HepG2 (cell line): ENCODE results near the gene TOR1A. TPM values are rescaled to one million over a fixed set of nuclear protein-coding genes. Genes with fewer than 3 reads are reported as not detected.

Experiments
- ATAC-seq: fragments of 200-7000 bp; cut with Tn5 transposase; 3 replicates; pipeline ENCODE4 v1.9.1; 2020; ENCODE audit warnings: mild to moderate bottlenecking, moderate library complexity
- BruUV-seq: library from RNA; stranded (reverse); fragments of 400-500 nt; replicated peaks from 2 replicates; lab custom pipeline; 2021; lab: Mats Ljungman, UMichigan
- CTCF ChIA-PET: fragments of 300-600 bp; formaldehyde crosslinking; extraction: SDS; loops from one replicate; lab custom pipeline; 2021; ENCODE audit warnings: low total read pairs, inconsistent platforms, low intra/inter-chr PET ratio; lab: Yijun Ruan, JAX
- POLR2A ChIA-PET: fragments of 350-600 bp; sonication (Branson Sonifier 250); formaldehyde crosslinking; loops from one replicate; lab custom pipeline; 2020; ENCODE audit warnings: antibody characterized with exemption, inconsistent platforms; lab: Yijun Ruan, JAX
- DNase-seq: peaks from one replicate; pipeline ENCODE4 v3.0.0-alpha.2; 2015; ENCODE audit warnings: low spot score
- FAIRE-seq: peaks from 3 replicates; lab custom pipeline; 2011; peaks lifted over from hg19 to GRCh38; lab: Jason Lieb, UNC
- H2AFZ ChIP-seq: one replicate; pipeline ENCODE4 v1.6.1; 2011; ENCODE audit warnings: low read length, inconsistent platforms
- H3K27ac ChIP-seq: fragments of 300-600 bp; 3 replicates; pipeline ENCODE4 v1.8.0; 2011; ENCODE audit warnings: mixed run types, mild to moderate bottlenecking, mixed read lengths, low read length, inconsistent platforms; ENCODE audit not compliant: insufficient read depth; ENCODE audit errors: extremely low read length
- H3K27me3 ChIP-seq, 2 experiments: fragments of 200-600 bp in 1 of 2; 2 replicates in 1 of 2; 3 replicates in 1 of 2; pipeline versions ENCODE4 v1.6.0 to v1.8.0; 2011; ENCODE audit warnings: low read length in 2 of 2, mild to moderate bottlenecking in 2 of 2, moderate library complexity in 2 of 2, inconsistent platforms in 1 of 2; ENCODE audit not compliant: insufficient read depth in 2 of 2, control insufficient read depth in 1 of 2
- H3K36me3 ChIP-seq, 2 experiments: fragments of 200-600 bp in 1 of 2; replicated peaks in 1 of 2; 2 replicates in 1 of 2; 3 replicates in 1 of 2; pipeline versions ENCODE4 v1.5.1 to v1.8.0; 2011; ENCODE audit warnings: low read length in 2 of 2, inconsistent platforms in 1 of 2; ENCODE audit not compliant: insufficient read depth in 2 of 2, control insufficient read depth in 1 of 2
- H3K4me1 ChIP-seq: 2 replicates; pipeline ENCODE4 v1.5.1; 2012; ENCODE audit warnings: low read length, inconsistent platforms; ENCODE audit not compliant: insufficient read depth
- H3K4me2 ChIP-seq: 2 replicates; pipeline ENCODE4 v1.6.0; 2011; ENCODE audit warnings: low read depth, low read length, inconsistent platforms
- H3K4me3 ChIP-seq, 3 experiments: fragments of 200-600 bp in 1 of 3; sonication (generic), shearing (Covaris generic) in 1 of 3; replicated peaks in 1 of 3; 2 replicates each; pipeline ENCODE4 v1.5.1; 2011 to 2016; ENCODE audit warnings: low read length in 3 of 3, inconsistent platforms in 2 of 3, low read depth in 2 of 3, mild to moderate bottlenecking in 2 of 3, control low read depth in 1 of 3, mixed read lengths in 1 of 3; ENCODE audit not compliant: insufficient read depth in 1 of 3
- H3K79me2 ChIP-seq: one replicate; pipeline ENCODE4 v1.6.1; 2011; ENCODE audit warnings: low read length, inconsistent platforms; ENCODE audit not compliant: insufficient read depth
- H3K9ac ChIP-seq: 2 replicates; pipeline ENCODE4 v1.6.0; 2011; ENCODE audit warnings: mild to moderate bottlenecking, low read depth, low read length, inconsistent platforms; ENCODE audit not compliant: insufficient read depth
- H3K9me3 ChIP-seq: 2 replicates; pipeline ENCODE4 v1.5.1; 2012; ENCODE audit warnings: mild to moderate bottlenecking, low read length
- H4K20me1 ChIP-seq: 2 replicates; pipeline ENCODE4 v1.6.0; 2011; ENCODE audit warnings: inconsistent platforms, mild to moderate bottlenecking, low read length, moderate library complexity; ENCODE audit not compliant: insufficient read depth
- BRD4 ChIP-seq: sonication (generic); formaldehyde crosslinking; IDR thresholded peaks from 2 replicates; pipeline ENCODE4 v1.4.0; 2020; ENCODE audit warnings: missing genetic modification reagents
- NR0B2 ChIP-seq: sonication (generic); formaldehyde crosslinking; IDR thresholded peaks from 2 replicates; pipeline ENCODE4 v1.4.0; 2020; ENCODE audit warnings: mild to moderate bottlenecking, missing genetic modification reagents
- PREB ChIP-seq: sonication (generic); formaldehyde crosslinking; IDR thresholded peaks from 2 replicates; pipeline ENCODE4 v1.4.0; 2020; ENCODE audit warnings: missing genetic modification reagents
- ZNF260 ChIP-seq: sonication (generic); formaldehyde crosslinking; IDR thresholded peaks from 2 replicates; pipeline ENCODE4 v1.4.0; 2020; ENCODE audit warnings: missing genetic modification reagents, low read depth, mild to moderate bottlenecking, borderline replicate concordance
- ZNF768 ChIP-seq: sonication (generic); formaldehyde crosslinking; IDR thresholded peaks from 2 replicates; pipeline ENCODE4 v1.4.0; 2020; ENCODE audit warnings: missing genetic modification reagents
- whole genome bisulfite sequencing: methylation state at CpG from one replicate; pipeline ENCODE4 v1.1.6; 2017; ENCODE audit warnings: low lambda C conversion rate; 5-methylcytosine and 5-hydroxymethylcytosine counted together
- in situ Hi-C: cut with HindIII; loops from 2 replicates; pipeline ENCODE4 v1.10.0; 2017; ENCODE audit warnings: low pct_unique_long_range_greater_than_20kb; ENCODE audit not compliant: extremely low pct_ligation_motif_present
- intact Hi-C: fragments of 100-400 bp; cut with micrococcal nuclease; formaldehyde crosslinking; loops from one replicate; pipeline ENCODE4 v1.10.0; 2022; ENCODE audit not compliant: unreplicated experiment
- polyA plus RNA-seq, 8 experiments: library from polyadenylated mRNA; depleted of rRNA in 3 of 8; stranded (reverse) in 7 of 8; unstranded in 1 of 8; fragments of >200 nt; fragmentation: Illumina TruSeq in 4 of 8; extraction: Trizol in 4 of 8; gene quantifications; 2 replicates each; pipeline versions ENCODE4 v1.2.1 to v1.2.3, GENCODE V29; 2011 to 2016; ENCODE audit warnings: low read depth in 4 of 8, missing spikeins in 1 of 8, mixed read lengths in 1 of 8; ENCODE audit not compliant: insufficient read depth in 1 of 8
- total RNA-seq, 5 experiments: library from RNA; depleted of rRNA; stranded (reverse); fragments of >200 nt; fragmentation: Illumina TruSeq; extraction: Trizol; gene quantifications; 2 replicates each; pipeline ENCODE4 v1.2.3, GENCODE V29; 2016; ENCODE audit warnings: low read depth in 1 of 5

The TOR1A gene
- total and polyA plus RNA-seq, 2 of the 13 experiments (the other 11 are each of a cell fraction or from before 2014, with no cell fraction given): 31.6 to 41.4 TPM

DNA sequence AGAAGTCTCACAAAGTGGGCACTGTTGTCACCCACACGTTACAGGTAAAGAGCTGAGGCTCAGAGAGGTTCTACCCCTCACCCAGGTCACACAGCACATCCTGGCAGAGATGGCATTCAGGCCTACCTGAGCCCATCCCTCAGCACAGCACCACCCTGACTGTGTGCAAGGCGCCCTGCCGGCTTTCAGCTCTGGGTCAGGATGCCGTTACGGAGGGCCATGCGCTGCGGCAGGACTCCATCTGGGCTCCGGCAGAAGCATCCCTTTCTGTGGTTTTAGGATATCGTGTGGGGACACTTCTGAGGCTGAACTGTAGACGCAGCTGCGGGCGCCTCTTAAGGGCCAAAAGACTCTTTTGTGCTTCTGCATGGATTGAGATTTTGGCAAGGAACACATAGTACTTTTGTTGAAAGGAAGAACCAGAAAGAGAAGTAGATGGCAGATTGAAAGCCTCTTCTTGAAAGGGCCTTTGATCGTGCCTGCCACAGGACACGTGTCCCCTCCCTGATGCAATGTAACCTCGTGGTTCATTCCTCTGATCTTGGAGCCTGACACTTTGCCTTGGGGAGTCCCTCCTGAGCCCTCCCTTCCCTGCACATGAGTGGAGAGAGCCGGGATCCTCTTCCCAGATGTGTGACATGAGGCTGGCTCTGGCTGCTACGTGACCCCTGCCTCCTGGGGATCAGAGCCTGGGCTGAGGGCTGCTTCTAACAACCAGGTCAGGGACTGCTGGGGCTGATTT is 42.6 kb upstream of the TOR1A start:
- TF ChIP-seq BRD4 (CRISPR knock-in tag): no peak
- TF ChIP-seq ZNF768 (CRISPR knock-in tag): peak; percentile 90
- TF ChIP-seq NR0B2 (CRISPR knock-in tag): no peak
- TF ChIP-seq PREB (CRISPR knock-in tag): no peak
- no peak for TF ChIP-seq ZNF260 (CRISPR knock-in tag)
- no peak for ATAC-seq
- DNase-seq: no peak
- Histone ChIP-seq H3K9me3 (no peaks in the 10 kb centered on the region), H3K9ac (no peak overlapping the region), H3K36me3 (peaks cover 0 to 3% of the 10 kb centered on the region in 2 experiments; a peak in 1 of 5 replicates), H3K4me2 (no peak overlapping the region), H2AFZ (no peak overlapping the region), H3K4me1 (no peaks in the 10 kb centered on the region), H3K4me3 (no peak overlapping the region), H3K79me2 (no peaks in the 10 kb centered on the region), H3K27ac (no peak overlapping the region), H3K27me3 (no peaks in the 10 kb centered on the region), H4K20me1 (no peaks in the 10 kb centered on the region)
- CTCF ChIA-PET: no interaction called here
- WGBS: 96% methylated on average over 9 of the region's 17 CpGs
- BruUV-seq: no TSS peak
- POLR2A ChIA-PET: no interaction called here
- intact Hi-C loops: no loop called here
- in situ Hi-C loops: no loop called here
- FAIRE-seq: no peak
